A673 (cell line): ENCODE measurements around the gene CPNE9.

ENCODE experiments used
- EZH2 ChIP-seq: fragments of 200-600 bp; sonication (generic); IDR thresholded peaks from 2 replicates; pipeline ENCODE4 v1.6.1; 2017; ENCODE audit warnings: borderline replicate concordance, low read depth, mild to moderate bottlenecking, mixed read lengths, antibody characterized with exemption, low read length; ENCODE audit not compliant: poor library complexity, severe bottlenecking
- TF ChIP-seq, protein P1 (sequence below): fragments of 300-800, 200-600 bp; sonication (generic); conservative IDR thresholded peaks from 2 replicates; pipeline ENCODE4 v1.5.1; 2017; ENCODE audit warnings: low read depth, mild to moderate bottlenecking, antibody characterized with exemption, low read length, moderate library complexity, mixed read lengths

DNA sequence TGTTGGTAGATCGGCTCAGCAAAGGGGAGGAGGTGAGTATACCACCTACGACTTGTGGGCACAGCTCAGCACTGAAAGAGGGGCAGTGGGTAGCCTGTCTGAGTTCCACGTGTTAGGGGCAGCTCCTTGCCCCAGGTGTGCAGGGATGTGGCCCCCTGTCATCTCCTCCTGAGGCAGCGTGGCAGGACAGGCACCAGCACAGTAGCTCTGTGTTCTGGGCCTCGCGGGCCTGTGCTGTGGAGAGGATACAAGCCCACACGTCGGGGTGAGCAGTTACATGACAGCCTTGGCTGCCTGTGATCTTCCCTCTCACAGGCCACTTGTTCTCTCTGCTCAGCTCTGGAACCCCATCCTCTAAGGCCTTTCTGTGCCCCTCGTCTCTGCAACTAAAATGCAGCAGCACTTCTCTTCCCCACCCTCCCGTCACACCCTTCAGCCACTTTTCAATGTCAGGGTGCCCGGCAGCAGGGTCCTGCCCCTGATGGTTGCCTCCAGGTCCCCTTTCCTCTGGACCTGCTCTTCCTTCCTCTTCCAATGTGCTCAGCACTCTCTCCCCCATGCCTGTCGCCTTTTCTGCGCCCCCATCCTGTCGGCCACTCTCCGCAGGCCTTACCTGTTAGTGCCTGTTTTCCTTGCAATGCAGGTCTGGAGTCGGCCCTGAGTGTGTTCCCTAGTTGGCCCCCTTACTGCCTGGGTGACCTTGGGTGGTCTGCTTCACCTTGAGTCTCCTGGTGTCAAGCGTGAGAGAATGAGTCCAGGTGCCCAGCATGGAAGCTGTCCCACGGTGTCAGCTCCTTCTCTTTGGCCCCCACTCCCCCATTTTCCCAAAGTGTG is 18.2 kb upstream of the CPNE9 start:
- TF ChIP-seq, protein P1, sequence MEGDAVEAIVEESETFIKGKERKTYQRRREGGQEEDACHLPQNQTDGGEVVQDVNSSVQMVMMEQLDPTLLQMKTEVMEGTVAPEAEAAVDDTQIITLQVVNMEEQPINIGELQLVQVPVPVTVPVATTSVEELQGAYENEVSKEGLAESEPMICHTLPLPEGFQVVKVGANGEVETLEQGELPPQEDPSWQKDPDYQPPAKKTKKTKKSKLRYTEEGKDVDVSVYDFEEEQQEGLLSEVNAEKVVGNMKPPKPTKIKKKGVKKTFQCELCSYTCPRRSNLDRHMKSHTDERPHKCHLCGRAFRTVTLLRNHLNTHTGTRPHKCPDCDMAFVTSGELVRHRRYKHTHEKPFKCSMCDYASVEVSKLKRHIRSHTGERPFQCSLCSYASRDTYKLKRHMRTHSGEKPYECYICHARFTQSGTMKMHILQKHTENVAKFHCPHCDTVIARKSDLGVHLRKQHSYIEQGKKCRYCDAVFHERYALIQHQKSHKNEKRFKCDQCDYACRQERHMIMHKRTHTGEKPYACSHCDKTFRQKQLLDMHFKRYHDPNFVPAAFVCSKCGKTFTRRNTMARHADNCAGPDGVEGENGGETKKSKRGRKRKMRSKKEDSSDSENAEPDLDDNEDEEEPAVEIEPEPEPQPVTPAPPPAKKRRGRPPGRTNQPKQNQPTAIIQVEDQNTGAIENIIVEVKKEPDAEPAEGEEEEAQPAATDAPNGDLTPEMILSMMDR: no peak
- no peak for TF ChIP-seq EZH2
